Mesendoderm (in vitro differentiated cells): ENCODE results near the gene ZNF638.
"Not testable (repeated sequence)": the region's sequence is repeated elsewhere in the genome, so short reads cannot be mapped to it uniquely, and the experiment has no call there.

Experiments used
- DNase-seq: peaks from one replicate; pipeline ENCODE4 v3.0.0; 2013
- H2AK5ac ChIP-seq: 2 replicates; pipeline ENCODE4 v1.6.1; 2013; ENCODE audit warnings: low read length, inconsistent platforms
- H2BK120ac ChIP-seq: 2 replicates; pipeline ENCODE4 v1.6.1; 2013; ENCODE audit warnings: low read depth, mild to moderate bottlenecking, low read length, moderate library complexity, mixed read lengths
- H2BK15ac ChIP-seq: replicated peaks from 2 replicates; pipeline ENCODE4 v1.6.1; 2013; ENCODE audit warnings: low read depth, mild to moderate bottlenecking, moderate library complexity
- H2BK5ac ChIP-seq: 2 replicates; pipeline ENCODE4 v1.6.1; 2013; ENCODE audit warnings: low read length, inconsistent platforms
- H3K18ac ChIP-seq: 2 replicates; pipeline ENCODE4 v1.6.1; 2013; ENCODE audit warnings: mild to moderate bottlenecking, low read length, mixed read lengths
- H3K23ac ChIP-seq: one replicate; pipeline ENCODE4 v1.6.1; 2013; ENCODE audit warnings: low read length
- H3K27ac ChIP-seq: 2 replicates; pipeline ENCODE4 v1.5.1; 2013; ENCODE audit warnings: low read depth, mild to moderate bottlenecking, inconsistent platforms, low read length, moderate library complexity
- H3K27me3 ChIP-seq: 2 replicates; pipeline ENCODE4 v1.6.1; 2013; ENCODE audit warnings: low read length, control low read depth, mild to moderate bottlenecking, inconsistent platforms; ENCODE audit not compliant: insufficient read depth, poor library complexity
- H3K36me3 ChIP-seq: 2 replicates; pipeline ENCODE4 v1.6.1; 2013; ENCODE audit warnings: low read length, inconsistent platforms; ENCODE audit not compliant: control insufficient read depth, insufficient read depth
- H3K4ac ChIP-seq: one replicate; pipeline ENCODE4 v1.6.1; 2013; ENCODE audit warnings: low read depth, mild to moderate bottlenecking, low read length, moderate library complexity
- H3K4me1 ChIP-seq: 2 replicates; pipeline ENCODE4 v1.6.1; 2013; ENCODE audit warnings: low read depth, low read length, inconsistent platforms; ENCODE audit not compliant: control insufficient read depth
- H3K4me2 ChIP-seq: 2 replicates; pipeline ENCODE4 v1.6.1; 2013; ENCODE audit warnings: low read length
- H3K4me3 ChIP-seq: 2 replicates; pipeline ENCODE4 v1.5.1; 2013; ENCODE audit warnings: mild to moderate bottlenecking, low read length
- H3K56ac ChIP-seq: one replicate; pipeline ENCODE4 v1.6.1; 2013; ENCODE audit warnings: low read length
- H3K79me1 ChIP-seq: 2 replicates; pipeline ENCODE4 v1.6.1; 2013; ENCODE audit warnings: low read length, inconsistent platforms
- H3K79me2 ChIP-seq: 2 replicates; pipeline ENCODE4 v1.6.1; 2013; ENCODE audit warnings: mild to moderate bottlenecking, low read length; ENCODE audit not compliant: control insufficient read depth, insufficient read depth
- H3K9ac ChIP-seq: 2 replicates; pipeline ENCODE4 v1.6.1; 2013; ENCODE audit warnings: low read length, inconsistent platforms
- H4K5ac ChIP-seq: one replicate; pipeline ENCODE4 v1.6.1; 2013; ENCODE audit warnings: low read length
- H4K8ac ChIP-seq: one replicate; pipeline ENCODE4 v1.6.1; 2013; ENCODE audit warnings: low read depth, mild to moderate bottlenecking, control low read depth, low read length, moderate library complexity
- WGBS: extraction: QIAGEN DNeasy Blood & Tissue Kit; methylation state at CpG from one replicate; pipeline ENCODE4 v1.1.7; 2013; ENCODE audit warnings: low lambda C conversion rate, missing lambda C conversion rate; ENCODE audit not compliant: insufficient coverage; ENCODE audit errors: extremely low coverage; 5-methylcytosine and 5-hydroxymethylcytosine counted together

The ZNF638 gene

GRCh38 chr2:71423817-71424420, 92.3 kb downstream of the ZNF638 start:
- Histone ChIP-seq H3K18ac (no peak overlapping the region), H3K9ac (no peak overlapping the region), H2AK5ac (no peak overlapping the region), H2BK120ac (no peak overlapping the region), H4K5ac (no peak overlapping the region), H3K4me1 (no peaks in the 10 kb centered on the region), H3K4me2 (no peak overlapping the region), H3K79me1 (no peaks in the 10 kb centered on the region), H3K36me3 (peaks cover 4% of the 10 kb centered on the region), H4K8ac (no peak overlapping the region), H3K4me3 (no peak overlapping the region), H3K27ac (no peak overlapping the region), H3K56ac (no peak overlapping the region), H2BK5ac (no peak overlapping the region), H3K23ac (no peak overlapping the region), H3K27me3 (no peaks in the 10 kb centered on the region), H3K79me2 (no peaks in the 10 kb centered on the region), H3K4ac (no peak overlapping the region), H2BK15ac (no peak overlapping the region)
- WGBS, result no CpG with 5 or more reads among the region's 3 CpGs
- DNase-seq, result no peak

- peaks cover 4% of the 10 kb centered on the region for H3K36me3 ChIP-seq
- H3K27ac ChIP-seq, result no peak overlapping the region
- H4K8ac ChIP-seq, result no peak overlapping the region
Observed at GRCh38 chr2:71426721-71427120, 95.1 kb downstream of the ZNF638 start.

GRCh38 chr2:71428472-71429383, 97.1 kb downstream of the ZNF638 start:
- H3K79me1 ChIP-seq, result no peaks in the 10 kb centered on the region
- no peak overlapping the region for H3K23ac ChIP-seq
- H2BK5ac ChIP-seq, result no peak overlapping the region
- no peak overlapping the region for H3K18ac ChIP-seq
- no peaks in the 10 kb centered on the region for H3K27me3 ChIP-seq
- H3K56ac ChIP-seq, result no peak overlapping the region
- no peaks in the 10 kb centered on the region for H3K4me1 ChIP-seq
- no peak for DNase-seq
- H4K5ac ChIP-seq, result no peak overlapping the region
- H2AK5ac ChIP-seq, result no peak overlapping the region
- H2BK15ac ChIP-seq, result no peak overlapping the region
- H4K8ac ChIP-seq, result no peak overlapping the region
- no peak overlapping the region for H3K9ac ChIP-seq
- no peak overlapping the region for H3K27ac ChIP-seq
- no CpG with 5 or more reads among the region's 3 CpGs for WGBS
- no peaks in the 10 kb centered on the region for H3K79me2 ChIP-seq
- H3K4me3 ChIP-seq, result no peak overlapping the region
- no peak overlapping the region for H2BK120ac ChIP-seq
- H3K36me3 ChIP-seq, result peaks cover 3% of the 10 kb centered on the region
- no peak overlapping the region for H3K4me2 ChIP-seq
- no peak overlapping the region for H3K4ac ChIP-seq

More at GRCh38 chr2:71426721-71427120, 95.1 kb downstream of the ZNF638 start:
- H2AK5ac ChIP-seq, result no peak overlapping the region
- no peaks in the 10 kb centered on the region for H3K27me3 ChIP-seq
- WGBS, result no CpG with 5 or more reads among the region's 2 CpGs
- H2BK120ac ChIP-seq, result no peak overlapping the region
- DNase-seq, result no peak
- H3K79me2 ChIP-seq, result no peaks in the 10 kb centered on the region
- H3K79me1 ChIP-seq, result no peaks in the 10 kb centered on the region
- no peak overlapping the region for H3K9ac ChIP-seq
- no peak overlapping the region for H3K4me2 ChIP-seq
- H3K18ac ChIP-seq, result no peak overlapping the region
- no peak overlapping the region for H2BK15ac ChIP-seq
- no peak overlapping the region for H4K5ac ChIP-seq
- no peak overlapping the region for H3K4ac ChIP-seq
- H3K23ac ChIP-seq, result no peak overlapping the region
- no peak overlapping the region for H3K4me3 ChIP-seq
- H3K4me1 ChIP-seq, result no peaks in the 10 kb centered on the region
- no peak overlapping the region for H3K56ac ChIP-seq
- no peak overlapping the region for H2BK5ac ChIP-seq

- H2BK120ac ChIP-seq, H3K36me3 ChIP-seq, H2AK5ac ChIP-seq, H3K4me1 ChIP-seq, H4K5ac ChIP-seq, H3K56ac ChIP-seq, H3K27me3 ChIP-seq, H3K4ac ChIP-seq, H2BK5ac ChIP-seq, H3K4me2 ChIP-seq, H3K27ac ChIP-seq, H3K79me2 ChIP-seq, H2BK15ac ChIP-seq, H3K9ac ChIP-seq, H3K18ac ChIP-seq, H3K79me1 ChIP-seq, H3K4me3 ChIP-seq, DNase-seq, H3K23ac ChIP-seq, H4K8ac ChIP-seq: not testable (repeated sequence)
- no CpG with 5 or more reads among the region's 5 CpGs for WGBS
Observed at GRCh38 chr2:71445142-71445541, 113.6 kb downstream of the ZNF638 start.

GRCh38 chr2:71446505-71446904, 114.9 kb downstream of the ZNF638 start:
- Histone ChIP-seq H3K79me1 (no peaks in the 10 kb centered on the region), H3K4me2 (no peak overlapping the region), H3K9ac (no peak overlapping the region), H3K36me3 (no peaks in the 10 kb centered on the region), H3K23ac (no peak overlapping the region), H3K18ac (no peak overlapping the region), H3K79me2 (no peaks in the 10 kb centered on the region), H3K4me3 (no peak overlapping the region), H2BK120ac (no peak overlapping the region), H3K27ac (no peak overlapping the region), H2BK15ac (no peak overlapping the region), H2AK5ac (no peak overlapping the region), H3K56ac (no peak overlapping the region), H2BK5ac (no peak overlapping the region), H3K4ac (no peak overlapping the region), H4K5ac (no peak overlapping the region), H4K8ac (no peak overlapping the region), H3K27me3 (no peaks in the 10 kb centered on the region), H3K4me1 (no peaks in the 10 kb centered on the region)
- DNase-seq, result no peak
- WGBS, result no CpG with 5 or more reads among the region's 1 CpG
